Suppressor macrophage (primary cell): Measurements from ENCODE around the gene DNAJB6.

ENCODE experiments used
- DNase-seq, 4 experiments: peaks; one replicate each; pipeline ENCODE4 v3.0.0-alpha.2; 2020 to 2022

DNAJB6 gene

DNA sequence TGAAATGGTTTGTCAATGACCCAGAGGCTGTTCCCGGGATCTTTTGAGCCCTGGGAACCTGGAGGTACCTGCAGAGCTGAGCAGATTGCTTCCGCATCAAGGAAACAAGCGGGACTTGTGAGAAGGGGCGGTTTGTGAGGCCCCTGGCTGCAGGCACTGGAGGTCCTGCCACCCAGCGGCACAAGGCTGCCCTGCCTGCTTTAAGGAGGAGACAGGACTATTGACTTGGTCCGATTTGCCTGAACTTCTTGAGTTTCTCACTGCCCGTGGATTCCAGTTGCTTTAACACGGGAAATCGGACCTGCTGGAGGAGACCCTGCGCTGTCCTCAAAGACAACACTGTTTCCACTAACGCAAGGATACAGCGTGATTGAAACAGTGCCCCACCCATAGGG is 130.1 kb downstream of the DNAJB6 start:
- DNase-seq, result no peak
